ENCODE measurements around the gene PPP1R1A.

Gene PPP1R1A

DNA sequence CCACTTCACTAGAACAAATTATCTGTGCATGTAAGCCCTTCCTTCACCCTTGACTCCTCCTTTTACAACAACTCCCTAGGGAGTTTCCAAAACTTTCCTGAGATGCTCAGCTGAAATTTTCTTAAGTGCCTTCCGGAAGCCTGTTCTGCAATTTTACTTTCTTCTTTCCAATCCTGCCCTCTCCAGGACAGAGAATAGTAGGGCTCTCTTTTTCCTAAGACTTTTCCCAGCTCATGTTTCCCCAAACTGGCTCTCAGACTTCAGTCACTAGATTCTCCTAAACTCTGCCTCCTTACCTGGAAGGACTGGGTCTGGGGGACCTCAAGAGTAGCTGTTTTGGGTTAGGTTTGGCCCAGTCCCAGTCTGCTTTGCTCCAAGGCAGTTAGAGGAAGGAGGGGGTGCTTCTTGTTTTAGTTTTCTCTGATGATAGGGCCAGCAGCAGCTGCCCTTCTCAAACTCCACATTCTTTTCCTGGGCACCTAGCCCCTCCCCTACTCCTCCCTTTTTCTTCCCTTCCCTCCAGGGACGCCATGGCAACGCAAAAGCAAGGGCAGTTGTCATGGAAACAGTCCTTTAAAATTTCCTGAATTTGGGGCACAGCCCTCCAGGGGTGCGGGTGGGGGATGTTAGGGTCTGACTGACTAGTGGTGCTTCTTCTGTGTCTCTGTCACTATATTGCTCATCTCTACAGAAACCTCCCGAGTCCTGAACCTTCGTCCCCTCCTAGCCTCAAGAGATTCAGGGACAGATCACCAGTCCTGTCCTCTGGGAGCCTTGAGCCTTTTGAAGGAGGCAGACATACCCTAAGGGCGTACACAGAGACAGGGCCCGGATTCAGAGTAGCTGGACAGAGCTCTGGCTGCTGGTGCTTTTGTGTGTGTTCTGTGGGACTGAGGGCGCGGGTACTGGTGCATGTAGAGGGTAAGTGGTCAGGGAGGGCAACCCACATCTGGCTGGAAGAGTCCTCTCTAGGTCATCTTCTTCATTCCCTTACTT, 17.0 kb downstream of the PPP1R1A start:
- DNase-seq (ENCODE audit: low spot score), result no peak

DNA sequence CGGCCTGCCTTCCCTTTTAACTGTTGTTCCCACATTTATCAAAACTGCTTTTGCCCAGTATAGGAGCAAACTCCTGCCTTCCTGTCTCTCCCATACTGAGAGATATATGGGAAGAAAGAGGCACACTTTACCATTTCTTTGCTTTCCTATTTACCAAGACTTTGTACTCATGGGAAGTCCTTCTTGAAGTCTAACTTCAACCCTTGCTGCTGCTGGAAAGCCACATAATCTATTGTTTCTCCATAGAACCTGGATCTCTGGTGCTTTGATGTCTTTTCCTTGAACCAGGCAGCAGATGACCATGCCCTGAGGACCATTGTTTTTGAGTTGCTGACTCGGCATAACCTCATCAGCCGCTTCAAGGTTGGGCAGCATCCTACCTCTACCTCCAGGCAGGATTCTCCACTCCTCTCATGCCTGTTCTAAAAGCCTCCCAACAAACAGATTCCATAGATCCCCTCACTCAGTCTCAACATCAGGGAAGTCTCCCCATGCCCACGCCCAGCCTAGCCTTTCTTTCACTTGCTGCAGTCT, 18.4 kb downstream of the PPP1R1A start:
- DNase-seq (ENCODE audit: low spot score), result no peak

DNA sequence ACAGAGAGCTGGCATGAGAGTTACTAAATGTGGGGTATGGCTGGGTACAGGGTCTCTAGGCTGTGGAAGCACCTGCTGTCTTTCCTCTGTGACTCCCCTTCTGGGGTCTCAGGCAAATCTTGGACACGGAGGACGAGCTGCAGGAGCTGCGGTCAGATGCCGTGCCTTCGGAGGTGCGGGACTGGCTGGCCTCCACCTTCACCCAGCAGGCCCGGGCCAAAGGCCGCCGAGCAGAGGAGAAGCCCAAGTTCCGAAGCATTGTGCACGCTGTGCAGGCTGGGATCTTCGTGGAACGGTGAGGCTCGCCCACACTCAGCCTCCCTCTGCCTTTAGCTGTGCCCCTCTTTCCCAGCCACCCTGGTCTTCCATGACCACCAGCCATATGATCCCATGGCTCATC, 19.4 kb downstream of the PPP1R1A start:
- DNase-seq (ENCODE audit: low spot score), result no peak

DNA sequence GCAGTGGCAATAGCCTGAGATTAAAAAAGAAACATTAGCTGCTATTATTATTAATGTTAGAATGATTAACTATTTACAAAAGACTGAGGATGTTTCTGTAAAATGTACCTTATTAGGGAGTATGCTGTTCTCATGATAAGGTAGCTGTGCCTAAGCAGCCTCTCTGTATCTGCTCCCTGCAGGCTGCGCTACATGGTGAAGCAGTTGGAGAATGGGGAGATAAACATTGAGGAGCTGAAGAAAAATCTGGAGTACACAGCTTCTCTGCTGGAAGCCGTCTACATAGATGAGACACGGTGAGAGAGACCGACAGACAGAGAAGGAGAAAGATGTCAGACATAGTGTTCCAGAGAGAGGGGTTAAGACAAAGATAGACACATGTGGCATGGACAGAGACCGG, 21.7 kb downstream of the PPP1R1A start:
- no peak for DNase-seq (ENCODE audit: low spot score)

DNA sequence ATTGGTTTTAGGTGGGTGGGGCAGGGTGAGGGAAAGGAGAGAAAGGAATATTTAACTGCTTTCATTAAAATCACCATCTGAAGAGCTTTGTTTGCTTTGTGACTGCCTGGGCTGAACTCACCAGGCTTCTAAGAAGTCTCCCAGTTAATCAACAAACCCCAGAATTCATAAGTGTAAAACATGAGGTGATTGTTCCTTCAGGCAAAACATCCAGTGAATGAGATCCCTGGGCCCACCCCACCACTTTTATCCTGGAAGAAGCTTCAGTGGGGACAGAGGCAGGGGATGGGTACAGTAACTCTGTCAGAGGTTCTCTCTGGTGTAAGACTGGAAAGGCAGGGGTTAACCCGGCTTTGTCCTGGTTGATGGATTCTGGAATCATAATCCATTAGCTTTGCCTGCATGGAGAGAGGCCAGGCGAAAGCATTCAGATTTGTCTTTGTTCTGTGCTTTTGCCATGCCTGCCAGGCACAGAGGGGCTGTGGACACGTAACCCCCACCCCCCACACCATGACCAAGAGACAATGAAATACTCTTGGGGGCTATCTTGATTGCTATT, 22.4 kb downstream of the PPP1R1A start:
- DNase-seq (ENCODE audit: low spot score), result no peak

DNA sequence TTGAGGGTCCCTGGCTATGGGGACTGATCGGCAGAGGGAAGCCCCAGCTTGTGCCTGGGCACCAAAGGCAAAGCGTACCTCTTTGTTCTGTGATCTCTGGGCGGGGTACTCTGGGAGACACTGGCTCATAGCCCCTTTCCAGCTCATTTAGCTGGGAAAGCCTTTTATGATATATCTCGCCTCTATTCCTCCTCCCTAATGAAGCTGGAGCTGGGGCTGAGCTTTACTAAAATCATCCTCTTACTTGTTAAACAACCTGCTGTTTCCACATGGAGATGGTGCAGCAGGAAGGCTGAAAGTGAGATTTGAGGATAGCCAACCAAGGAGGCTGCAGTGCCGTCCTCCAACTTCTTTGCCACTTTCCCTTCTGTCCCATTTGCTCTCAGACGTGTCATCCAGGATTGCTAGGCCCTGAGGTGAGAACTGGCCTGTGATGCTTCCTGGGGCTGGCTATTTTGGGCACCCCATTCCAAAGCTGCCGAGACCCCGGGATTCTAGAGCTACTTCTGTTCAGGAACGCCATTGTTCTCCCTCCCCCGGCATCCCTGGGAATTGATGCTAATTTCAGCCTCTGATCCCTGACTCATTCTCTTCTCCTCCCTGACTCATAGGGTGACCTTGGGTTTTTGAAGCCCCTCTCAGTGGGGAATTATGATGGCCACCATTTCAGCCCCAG, 23.0 kb downstream of the PPP1R1A start:
- DNase-seq (ENCODE audit: low spot score), result no peak

DNA sequence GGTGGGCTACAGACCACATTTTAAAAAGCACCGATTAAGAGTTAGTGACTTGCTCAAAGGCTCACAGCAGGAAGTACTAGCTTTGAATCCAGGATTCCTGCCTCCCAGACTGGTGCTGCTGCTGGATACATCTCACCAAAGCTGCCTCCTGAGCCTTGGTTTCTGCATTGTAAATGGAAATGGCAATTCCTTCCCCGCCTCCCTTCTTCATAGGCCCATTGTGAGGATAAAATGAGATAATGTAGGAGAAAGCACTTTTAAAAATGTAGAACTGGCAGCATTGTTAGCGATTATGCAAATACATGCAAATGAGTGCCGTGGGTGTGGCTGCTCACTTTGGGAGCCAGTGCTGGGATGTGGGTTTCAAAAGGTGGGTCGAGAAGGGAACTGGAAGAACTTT, 23.7 kb downstream of the PPP1R1A start:
- DNase-seq (ENCODE audit: low spot score), result no peak

DNA sequence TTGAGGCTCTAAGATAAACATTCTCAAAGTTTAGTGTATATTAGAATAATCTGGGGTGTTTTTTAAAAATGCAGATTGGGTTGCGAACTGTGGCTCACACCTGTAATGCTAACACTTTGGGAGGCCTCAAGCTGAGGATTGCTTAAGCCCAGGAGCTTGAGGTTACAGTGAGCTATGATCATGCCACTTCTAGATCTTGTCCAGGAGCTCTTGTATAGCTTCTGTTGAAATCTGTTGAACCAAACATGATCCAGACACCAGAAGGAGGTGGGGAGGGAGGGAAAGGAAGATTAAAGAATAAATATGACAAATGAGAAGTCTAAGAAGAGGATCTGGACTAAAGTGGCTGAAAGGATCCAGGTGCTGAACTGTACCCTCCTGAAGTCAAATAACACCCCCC, 24.7 kb downstream of the PPP1R1A start:
- no peak for DNase-seq (ENCODE audit: low spot score)

DNA sequence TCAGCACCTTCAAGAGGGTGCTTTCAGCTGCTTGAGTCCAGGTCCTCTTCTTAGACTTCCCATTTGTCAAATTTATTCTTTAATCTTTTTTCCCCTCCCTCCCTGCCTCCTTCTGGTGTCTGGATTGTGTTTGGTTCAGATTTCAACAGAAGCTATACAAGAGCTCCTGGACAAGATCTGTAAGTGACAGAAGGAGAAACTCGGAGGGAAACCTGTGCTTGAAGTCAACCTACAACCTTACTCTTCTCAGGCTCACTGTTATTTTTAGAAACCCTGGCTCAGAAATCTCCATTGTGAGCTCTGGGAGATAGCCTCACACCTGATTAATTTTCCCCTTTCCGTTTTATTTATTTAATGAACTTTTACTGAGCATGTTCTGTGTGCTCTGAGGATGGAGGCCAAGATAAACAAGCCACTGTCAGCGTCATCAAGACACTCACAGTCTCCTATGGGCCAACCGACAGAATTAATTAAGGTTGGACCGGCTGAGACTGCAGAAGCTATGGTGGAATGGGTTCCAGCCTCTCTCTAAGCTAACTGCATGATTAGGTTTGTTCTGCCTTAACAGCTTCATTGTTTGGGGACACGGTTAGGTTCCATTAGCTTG, 25.6 kb downstream of the PPP1R1A start:
- no peak for DNase-seq (ENCODE audit: low spot score)

DNA sequence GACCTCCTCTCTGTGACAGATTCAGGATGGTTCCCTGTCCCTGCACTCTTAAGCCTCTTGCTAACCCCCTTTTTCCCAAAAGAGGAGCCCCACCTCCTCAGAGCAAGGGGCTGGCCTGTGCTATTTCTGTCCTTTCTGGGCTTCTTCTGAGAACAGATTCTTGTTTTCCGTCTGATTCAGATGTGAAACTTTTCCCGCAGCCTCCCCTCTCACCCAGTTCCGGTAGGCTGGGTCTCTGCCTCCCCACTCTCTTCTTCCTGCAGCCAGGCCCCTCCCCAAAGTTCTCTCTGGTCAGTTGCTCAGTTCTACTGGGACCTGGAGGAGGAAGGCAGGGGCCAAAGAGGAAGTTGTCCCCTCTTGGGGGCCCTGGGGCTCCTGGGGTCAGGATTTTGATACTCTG, 27.3 kb downstream of the PPP1R1A start:
- DNase-seq (ENCODE audit: low spot score), result no peak

DNA sequence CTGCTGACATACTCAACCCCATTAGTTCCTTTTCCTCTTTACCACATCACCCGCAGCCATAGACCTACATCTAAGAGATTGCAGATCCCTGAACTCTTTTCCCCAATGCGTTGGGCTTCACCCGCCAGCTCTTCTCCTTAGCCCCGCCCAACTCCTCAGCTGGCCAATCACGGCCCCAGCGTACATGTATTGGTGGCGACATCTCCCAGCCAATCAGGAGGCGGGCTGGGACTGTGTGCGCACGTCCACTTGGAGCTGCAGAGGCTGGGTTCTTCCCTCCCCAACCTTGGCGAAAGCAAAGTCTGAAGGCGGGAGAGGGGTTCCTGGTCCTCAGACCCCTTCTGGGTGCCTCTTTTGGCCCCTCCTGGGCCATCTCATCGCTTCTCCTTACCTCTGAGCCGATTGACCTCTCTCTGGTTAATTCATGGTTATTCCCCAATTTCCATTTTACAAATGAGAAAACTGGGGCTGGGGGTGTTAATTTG, 28.0 kb downstream of the PPP1R1A start:
- peak; percentile 63 for DNase-seq (ENCODE audit: low spot score)

DNA sequence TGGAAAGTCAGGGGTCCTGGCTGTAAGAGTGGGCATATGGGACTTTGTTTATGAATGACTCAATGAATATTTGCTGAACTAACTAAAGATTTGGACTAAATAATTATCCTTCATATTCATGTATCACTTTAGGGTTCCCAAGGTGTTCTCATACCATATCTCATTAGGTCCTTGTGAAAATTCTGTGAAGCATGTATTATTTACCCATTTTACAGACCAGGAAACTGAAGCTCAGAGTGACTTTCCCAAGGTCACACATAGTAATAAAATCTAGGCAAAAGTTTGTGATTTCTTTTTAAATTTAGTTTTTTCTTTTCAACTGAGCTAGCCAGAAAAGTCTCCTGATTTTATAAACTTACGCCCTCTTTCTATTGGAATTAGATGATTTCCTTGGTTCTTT, 29.7 kb downstream of the PPP1R1A start:
- DNase-seq (ENCODE audit: low spot score), result no peak

DNA sequence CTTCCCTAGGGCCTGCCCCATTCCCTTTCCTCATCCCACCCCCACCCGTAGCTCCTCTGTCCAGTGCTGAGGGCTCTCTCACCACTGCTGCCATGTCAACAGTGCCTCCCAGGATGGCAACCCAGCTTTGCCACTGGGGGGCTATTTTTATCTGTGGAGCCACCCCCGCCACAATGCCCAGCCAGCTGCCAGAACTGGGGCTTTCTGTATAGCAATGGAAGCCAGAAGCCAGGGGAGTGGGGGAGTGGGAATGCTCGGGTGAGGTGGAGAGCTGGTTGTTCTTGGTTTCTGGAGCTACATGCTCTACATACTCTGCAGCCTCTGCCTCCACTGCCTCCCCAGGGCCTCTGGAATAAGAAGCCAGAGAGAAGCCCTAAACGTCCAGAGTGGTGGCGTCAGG, 30.1 kb downstream of the PPP1R1A start:
- no peak for DNase-seq (ENCODE audit: low spot score)

DNA sequence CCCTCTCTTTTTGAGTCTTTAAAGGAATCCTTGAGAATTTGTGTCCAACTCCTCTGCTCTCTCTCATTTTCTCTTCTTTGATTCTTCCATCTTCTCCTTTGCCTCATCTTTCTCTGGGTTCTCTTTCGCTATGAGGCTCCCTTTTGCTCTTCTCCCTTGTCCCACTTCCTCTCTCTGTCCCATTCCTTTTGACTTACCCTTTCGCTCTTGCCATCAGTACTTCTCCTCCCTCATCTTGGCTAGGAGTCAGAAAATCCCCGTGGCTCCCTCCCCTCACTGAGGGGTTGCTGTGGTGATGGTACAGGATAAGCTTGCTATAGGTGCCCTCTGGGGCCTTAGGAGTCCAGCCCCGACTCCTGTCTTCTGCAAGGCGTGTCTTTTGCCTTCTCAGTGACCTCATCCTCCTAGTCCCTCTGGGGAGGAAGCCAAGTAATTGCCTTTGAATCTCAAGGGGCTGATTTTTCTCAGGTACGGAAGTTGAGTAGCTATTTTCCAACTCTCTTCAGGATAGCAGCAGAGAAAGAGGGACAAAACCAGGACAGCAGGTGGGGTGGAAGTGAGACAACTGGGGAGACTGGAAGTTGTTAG, 32.7 kb downstream of the PPP1R1A start:
- DNase-seq (ENCODE audit: low spot score), result no peak

DNA sequence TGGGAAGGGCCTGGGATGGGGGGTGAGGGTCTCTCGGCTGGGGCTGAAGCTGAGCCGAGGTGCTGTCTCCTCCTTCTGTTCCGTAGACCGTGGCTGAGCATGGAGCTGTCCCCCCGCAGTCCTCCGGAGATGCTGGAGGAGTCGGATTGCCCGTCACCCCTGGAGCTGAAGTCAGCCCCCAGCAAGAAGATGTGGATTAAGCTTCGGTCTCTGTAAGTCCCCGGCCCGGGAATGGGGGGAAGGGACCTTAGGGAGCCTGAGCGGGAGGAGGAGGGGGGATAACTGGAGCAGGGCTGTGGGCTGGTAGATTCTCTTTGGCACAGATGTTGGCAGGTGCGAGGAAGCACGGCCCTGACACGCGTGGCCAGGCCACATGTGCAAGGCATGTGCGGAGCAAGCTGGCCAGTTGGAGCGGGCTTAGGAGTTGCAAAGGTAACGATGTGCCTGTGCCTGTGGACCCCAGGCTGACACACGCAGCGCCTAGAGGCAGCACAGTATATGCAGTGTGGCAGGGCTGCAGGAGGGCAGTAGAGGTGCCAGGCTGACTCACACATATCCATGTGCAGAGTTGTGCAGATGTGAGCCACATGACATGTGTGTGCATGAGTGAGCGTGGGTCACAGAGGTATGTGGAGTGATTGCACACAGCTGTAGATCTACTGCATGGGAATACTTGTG, 38.5 kb downstream of the PPP1R1A start:
- no peak for DNase-seq (ENCODE audit: low spot score)

DNA sequence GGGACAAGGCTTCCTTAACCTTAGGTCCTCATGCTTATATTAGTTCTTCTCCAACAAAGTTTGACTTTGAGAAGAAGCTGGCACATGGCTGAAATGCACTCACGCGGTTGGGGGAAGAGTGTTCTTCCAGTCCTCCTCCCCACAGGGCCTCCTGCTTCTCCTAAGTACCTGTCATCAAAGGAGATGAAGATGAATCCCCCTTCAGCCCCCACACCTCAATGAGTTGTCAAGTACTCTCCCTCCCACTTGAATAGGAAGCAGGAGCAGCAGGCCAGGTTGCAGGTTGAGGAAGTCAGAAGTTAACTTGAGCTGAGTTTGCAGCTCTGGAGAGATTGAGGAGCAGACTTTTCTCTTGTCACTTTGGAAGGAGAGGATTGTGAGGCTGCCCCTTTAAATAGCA, 41.9 kb downstream of the PPP1R1A start:
- no peak for DNase-seq (ENCODE audit: low spot score)

DNA sequence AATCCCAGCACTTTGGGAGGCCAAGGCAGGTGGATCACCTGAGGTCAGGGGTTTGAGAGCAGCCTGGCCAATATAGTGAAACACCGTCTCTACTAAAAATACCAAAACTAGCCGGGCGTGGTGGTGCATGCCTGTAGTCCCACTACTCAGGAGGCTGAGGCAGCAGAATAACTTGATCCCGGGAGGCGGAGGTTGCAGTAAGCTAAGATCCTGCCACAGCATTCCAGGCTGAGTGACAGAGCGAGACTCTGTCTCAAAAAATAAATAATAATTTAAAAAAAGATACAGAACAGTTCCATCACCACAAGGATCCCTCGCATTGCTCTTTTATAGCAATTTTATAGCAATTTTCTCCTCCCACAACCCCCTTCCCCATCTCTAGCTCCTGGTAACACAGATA, 43.7 kb downstream of the PPP1R1A start:
- no peak for DNase-seq (ENCODE audit: low spot score)

DNA sequence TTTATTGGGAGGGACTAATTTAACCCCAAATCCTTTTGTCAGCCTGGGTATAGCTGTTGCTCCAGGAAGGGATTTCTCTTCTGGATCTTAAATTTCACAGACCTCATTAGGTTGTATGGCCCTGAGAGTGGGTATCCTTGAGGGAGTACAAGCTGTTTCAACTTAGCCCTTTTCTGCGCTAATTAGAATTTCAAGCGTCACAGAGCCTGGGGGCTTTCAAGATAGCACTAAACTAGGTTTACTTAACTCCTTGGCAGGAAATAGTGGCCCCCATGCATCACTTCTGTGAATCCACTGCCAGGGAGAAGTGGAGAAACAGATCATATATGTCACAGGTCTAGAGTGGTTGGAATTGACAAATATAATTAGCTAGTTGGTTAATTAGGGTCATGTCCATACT, 44.9 kb downstream of the PPP1R1A start:
- no peak for DNase-seq (ENCODE audit: low spot score)

DNA sequence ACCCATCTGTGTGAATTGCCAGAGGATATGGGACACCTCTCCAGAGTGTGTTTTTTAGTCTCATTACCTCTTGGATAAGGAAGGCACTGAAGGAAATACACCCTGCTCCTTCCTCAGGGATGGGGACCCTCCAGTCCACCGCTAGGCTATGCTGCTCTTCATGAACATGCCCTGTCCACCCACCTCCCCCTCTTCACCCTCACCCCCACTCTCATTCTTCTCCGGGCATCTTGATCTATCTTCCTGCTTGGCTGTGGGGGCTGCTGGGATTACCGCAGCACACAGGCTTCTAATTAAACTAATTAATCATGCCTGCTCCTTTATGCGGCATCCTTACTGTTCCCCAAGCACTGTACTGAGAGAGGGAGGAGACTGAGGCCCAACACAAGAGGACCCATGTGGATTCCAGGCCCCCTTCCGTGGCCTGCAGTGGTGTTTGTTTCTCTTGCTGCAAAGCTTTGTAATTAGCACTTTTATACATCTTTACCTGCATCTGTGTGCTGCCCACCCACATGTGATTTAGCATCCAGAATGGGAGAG, 46.6 kb downstream of the PPP1R1A start:
- DNase-seq (ENCODE audit: low spot score), result no peak

DNA sequence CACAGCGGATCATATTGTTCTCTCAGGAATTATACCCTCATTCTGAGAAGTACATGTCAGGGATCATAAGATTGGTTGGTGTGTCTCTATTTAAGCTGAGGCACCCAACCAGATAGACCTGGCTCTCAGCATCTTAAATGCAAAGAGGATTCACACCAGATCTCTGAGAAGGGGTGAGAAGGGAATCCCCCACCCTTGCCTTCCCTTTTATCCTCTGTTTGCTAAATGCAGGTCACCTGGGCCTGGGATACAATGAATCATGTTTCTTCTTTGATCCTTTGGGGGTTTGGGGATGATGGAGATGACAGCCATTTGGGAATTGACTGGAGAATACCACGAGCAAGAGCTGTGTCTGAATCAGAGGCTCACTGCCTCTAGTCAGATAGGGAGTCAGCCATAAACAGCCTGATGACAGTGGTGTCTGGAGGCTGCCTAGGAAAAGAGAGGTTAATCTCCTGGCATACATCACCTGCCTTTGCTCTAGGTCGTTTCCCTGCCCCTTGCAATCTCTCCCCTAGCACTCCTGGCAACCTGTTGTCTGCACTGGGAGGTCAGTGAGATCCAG, 50.2 kb downstream of the PPP1R1A start:
- DNase-seq (ENCODE audit: low spot score), result no peak

DNA sequence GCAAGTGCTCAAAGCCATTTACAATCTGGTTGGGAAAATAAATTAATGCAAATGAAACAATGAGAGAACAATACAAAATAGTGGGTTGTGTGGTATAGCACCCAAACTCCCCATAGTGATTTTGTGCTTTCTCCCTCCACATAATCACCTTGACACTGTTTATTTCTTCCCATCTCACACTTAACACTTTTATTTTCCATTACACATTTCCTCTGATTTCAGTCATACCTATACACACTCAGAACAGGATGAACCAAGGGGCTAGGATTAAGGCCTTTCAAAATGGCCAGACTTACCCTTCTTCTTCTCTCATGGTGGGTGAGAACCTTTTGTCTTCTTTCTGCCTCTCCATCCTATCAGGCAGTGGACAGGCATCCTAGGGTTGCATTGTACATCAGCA, 53.0 kb downstream of the PPP1R1A start:
- DNase-seq (ENCODE audit: low spot score), result no peak
